Measurements from ENCODE around the gene TP53I13. TPM values are rescaled to one million over a fixed set of nuclear protein-coding genes. Genes with fewer than 3 reads are reported as not detected.

Gene TP53I13
- total and polyA plus RNA-seq, 2 of the 13 experiments (the other 11 are each of a cell fraction or from before 2014, with no cell fraction given), result 16.9 to 25.7 TPM

DNA sequence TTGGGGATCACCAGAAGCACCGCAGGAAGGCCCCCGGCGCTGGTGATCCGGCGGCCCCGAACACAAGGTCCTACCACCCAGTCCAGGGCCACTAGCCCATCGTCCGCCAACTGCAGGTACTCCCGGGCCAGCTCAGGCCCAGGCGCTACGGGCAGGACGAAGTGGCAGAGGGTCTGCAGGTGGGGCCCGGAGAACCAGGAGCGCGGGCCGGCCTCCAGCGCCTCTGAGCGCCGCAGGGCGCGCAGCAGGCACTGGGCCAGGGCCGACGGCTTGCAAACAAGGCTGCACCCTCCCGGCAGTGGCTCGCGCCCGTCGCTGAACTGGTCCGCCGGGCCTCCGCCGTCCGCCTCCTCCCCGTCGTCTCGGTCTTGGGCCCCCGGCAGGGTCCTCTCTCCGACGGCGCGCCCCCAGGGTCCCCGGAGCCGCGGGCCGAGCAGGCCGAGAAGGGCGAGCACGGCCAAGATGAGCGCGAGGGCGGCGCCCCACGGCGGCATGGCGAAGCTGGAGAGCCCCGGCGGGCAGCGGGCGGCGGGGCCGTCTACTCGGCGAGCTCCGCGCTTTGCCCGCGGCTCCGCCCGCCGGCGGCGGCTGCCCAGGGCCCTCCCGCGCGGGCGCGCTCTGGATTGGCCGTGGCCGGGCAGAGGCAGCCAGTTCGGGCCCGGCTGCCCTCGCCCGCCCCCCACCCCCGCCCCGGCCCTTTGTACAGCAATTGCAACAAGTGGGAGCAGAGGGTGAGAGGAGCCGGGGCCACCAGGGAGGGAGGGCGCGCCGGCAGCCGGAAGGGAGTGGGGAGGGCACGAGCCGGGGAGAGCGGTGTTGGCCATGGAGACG lies 1.8 kb upstream of the TP53I13 start, which contains the start of gene ABHD15 (continued):
- TF ChIP-seq ASH2L (IDR thresholded peaks at IDR 0.05; ENCODE audit: insufficient read length, low read depth, low read length) (peak; percentile 28), TMF1 (CRISPR knock-in tag; IDR thresholded peaks at IDR 0.05; ENCODE audit: low read depth) (0 out of 2 replicates have a peak, but pooled peaks have one; percentile 65), ZFY (CRISPR knock-in tag; IDR thresholded peaks at IDR 0.05) (peak; percentile 67), ATF7-NPFF (CRISPR knock-in tag; IDR thresholded peaks at IDR 0.05; ENCODE audit: low read depth) (0 out of 2 replicates have a peak, but pooled peaks have one; percentile 40), EED (CRISPR knock-in tag; IDR thresholded peaks at IDR 0.05) (peak; percentile 75; the same call in 1 of the 2 replicates), PCBP1 (IDR thresholded peaks at IDR 0.05; ENCODE audit: borderline replicate concordance, low read depth, low read length) (peak; percentile 22; the same call in 1 of the 2 replicates), HNRNPH1 (optimal IDR thresholded peaks at IDR 0.05; ENCODE audit: low read depth, low read length) (no peak), ZNF292 (CRISPR knock-in tag; IDR thresholded peaks at IDR 0.05; ENCODE audit: borderline replicate concordance, low read depth) (no peak), ZMAT3 (CRISPR knock-in tag; conservative IDR thresholded peaks at IDR 0.05) (peak; percentile 53; the same call in 1 of the 2 replicates), ZNF263 (CRISPR knock-in tag; IDR thresholded peaks at IDR 0.05) (0 out of 2 replicates have a peak, but pooled peaks have one; percentile 3), POLR2G (IDR thresholded peaks at IDR 0.05; ENCODE audit: low read depth, low read length) (peak; percentile 56), NONO (IDR thresholded peaks at IDR 0.05) (no peak), NONO (CRISPR knock-in tag; conservative IDR thresholded peaks at IDR 0.05) (peak; percentile 36; the same call in 1 of the 2 replicates), ZNF777 (CRISPR knock-in tag; IDR thresholded peaks at IDR 0.05) (peak; percentile 98), ZNF598 (CRISPR knock-in tag; IDR thresholded peaks at IDR 0.05; ENCODE audit: borderline replicate concordance) (0 out of 2 replicates have a peak, but pooled peaks have one; percentile 22), POLR2AphosphoS5 (IDR thresholded peaks at IDR 0.05; ENCODE audit: low read depth, low read length) (0 out of 2 replicates have a peak, but pooled peaks have one; percentile 23)
- TF ChIP-seq, protein P1, sequence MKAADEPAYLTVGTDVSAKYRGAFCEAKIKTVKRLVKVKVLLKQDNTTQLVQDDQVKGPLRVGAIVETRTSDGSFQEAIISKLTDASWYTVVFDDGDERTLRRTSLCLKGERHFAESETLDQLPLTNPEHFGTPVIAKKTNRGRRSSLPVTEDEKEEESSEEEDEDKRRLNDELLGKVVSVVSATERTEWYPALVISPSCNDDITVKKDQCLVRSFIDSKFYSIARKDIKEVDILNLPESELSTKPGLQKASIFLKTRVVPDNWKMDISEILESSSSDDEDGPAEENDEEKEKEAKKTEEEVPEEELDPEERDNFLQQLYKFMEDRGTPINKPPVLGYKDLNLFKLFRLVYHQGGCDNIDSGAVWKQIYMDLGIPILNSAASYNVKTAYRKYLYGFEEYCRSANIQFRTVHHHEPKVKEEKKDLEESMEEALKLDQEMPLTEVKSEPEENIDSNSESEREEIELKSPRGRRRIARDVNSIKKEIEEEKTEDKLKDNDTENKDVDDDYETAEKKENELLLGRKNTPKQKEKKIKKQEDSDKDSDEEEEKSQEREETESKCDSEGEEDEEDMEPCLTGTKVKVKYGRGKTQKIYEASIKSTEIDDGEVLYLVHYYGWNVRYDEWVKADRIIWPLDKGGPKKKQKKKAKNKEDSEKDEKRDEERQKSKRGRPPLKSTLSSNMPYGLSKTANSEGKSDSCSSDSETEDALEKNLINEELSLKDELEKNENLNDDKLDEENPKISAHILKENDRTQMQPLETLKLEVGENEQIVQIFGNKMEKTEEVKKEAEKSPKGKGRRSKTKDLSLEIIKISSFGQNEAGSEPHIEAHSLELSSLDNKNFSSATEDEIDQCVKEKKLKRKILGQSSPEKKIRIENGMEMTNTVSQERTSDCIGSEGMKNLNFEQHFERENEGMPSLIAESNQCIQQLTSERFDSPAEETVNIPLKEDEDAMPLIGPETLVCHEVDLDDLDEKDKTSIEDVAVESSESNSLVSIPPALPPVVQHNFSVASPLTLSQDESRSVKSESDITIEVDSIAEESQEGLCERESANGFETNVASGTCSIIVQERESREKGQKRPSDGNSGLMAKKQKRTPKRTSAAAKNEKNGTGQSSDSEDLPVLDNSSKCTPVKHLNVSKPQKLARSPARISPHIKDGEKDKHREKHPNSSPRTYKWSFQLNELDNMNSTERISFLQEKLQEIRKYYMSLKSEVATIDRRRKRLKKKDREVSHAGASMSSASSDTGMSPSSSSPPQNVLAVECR (CRISPR knock-in tag; IDR thresholded peaks at IDR 0.05; ENCODE audit: borderline replicate concordance), result peak; percentile 41; the same call in 1 of the 2 replicates
- TF ChIP-seq, protein P2, sequence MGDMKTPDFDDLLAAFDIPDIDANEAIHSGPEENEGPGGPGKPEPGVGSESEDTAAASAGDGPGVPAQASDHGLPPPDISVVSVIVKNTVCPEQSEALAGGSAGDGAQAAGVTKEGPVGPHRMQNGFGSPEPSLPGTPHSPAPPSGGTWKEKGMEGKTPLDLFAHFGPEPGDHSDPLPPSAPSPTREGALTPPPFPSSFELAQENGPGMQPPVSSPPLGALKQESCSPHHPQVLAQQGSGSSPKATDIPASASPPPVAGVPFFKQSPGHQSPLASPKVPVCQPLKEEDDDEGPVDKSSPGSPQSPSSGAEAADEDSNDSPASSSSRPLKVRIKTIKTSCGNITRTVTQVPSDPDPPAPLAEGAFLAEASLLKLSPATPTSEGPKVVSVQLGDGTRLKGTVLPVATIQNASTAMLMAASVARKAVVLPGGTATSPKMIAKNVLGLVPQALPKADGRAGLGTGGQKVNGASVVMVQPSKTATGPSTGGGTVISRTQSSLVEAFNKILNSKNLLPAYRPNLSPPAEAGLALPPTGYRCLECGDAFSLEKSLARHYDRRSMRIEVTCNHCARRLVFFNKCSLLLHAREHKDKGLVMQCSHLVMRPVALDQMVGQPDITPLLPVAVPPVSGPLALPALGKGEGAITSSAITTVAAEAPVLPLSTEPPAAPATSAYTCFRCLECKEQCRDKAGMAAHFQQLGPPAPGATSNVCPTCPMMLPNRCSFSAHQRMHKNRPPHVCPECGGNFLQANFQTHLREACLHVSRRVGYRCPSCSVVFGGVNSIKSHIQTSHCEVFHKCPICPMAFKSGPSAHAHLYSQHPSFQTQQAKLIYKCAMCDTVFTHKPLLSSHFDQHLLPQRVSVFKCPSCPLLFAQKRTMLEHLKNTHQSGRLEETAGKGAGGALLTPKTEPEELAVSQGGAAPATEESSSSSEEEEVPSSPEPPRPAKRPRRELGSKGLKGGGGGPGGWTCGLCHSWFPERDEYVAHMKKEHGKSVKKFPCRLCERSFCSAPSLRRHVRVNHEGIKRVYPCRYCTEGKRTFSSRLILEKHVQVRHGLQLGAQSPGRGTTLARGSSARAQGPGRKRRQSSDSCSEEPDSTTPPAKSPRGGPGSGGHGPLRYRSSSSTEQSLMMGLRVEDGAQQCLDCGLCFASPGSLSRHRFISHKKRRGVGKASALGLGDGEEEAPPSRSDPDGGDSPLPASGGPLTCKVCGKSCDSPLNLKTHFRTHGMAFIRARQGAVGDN (CRISPR knock-in tag; IDR thresholded peaks at IDR 0.05), result peak; percentile 74
- TF ChIP-seq, protein P3, sequence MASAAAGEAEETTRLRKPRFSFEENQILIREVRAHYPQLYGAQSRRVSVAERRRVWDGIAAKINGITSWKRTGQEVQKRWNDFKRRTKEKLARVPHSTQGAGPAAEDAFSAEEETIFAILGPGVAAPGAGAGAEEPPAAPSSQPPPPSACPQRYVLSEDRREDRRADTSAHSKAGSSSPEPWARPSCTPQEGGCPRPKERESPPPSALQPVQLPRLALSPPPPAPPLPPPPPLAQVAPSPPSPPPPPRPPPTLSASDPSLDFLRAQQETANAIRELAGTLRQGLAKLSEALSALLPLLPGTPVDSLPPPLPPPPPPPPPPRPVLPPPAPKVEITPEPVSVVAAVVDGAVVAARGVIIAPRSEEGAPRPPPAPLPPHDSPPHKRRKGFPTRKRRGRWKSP (CRISPR knock-in tag; IDR thresholded peaks at IDR 0.05), result peak; percentile 25; the same call in 1 of the 2 replicates

Measured in HepG2 (cell line).